GM21529 (cell line): ENCODE measurements around the gene PRDM10.
"Not testable (repeated sequence)": the region's sequence is repeated elsewhere in the genome, so short reads cannot be mapped to it uniquely, and the experiment has no call there.

ENCODE experiments used
- ATAC-seq: cut with Tn5 transposase; IDR thresholded peaks from one replicate; pipeline ENCODE4 v1.9.1; 2021; ENCODE audit not compliant: unreplicated experiment

The PRDM10 gene

DNA sequence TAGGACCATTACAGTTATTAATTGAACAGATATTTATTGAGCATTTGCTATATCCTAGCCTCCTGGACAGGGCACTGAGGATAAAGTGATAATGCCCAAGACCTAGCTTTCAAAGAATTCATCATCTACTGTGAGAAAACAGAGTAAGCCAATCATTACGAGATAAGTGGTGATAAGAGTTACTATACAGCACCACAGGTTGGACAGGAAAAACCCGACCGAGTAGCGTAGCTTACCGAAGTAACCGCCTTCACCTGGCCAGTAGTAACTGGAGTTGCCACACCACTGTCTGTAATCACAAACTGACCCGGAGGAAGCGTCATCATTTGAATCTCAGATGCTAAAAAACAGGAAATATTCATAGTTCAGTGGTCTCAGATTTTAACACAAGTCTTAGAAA, 97.2 kb downstream of the PRDM10 start:
- no peak for ATAC-seq

DNA sequence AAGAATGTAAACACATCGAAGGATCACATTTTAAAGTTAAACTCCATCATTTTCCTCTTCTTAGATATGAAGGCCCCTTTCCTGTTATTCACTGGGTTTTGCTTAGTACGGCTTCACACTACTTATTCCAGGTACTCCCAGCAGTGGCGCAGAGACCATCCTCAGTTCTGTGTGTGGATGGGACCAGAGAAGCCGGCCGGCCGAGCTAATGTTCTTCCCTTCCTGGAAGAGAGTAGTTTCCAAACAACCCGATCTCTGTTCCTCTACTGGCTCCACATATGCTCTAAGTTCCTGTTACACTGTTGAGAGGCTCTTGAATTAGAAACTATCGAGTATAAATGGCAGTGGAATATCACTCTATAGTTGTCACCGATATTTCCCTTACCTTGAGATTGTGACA, 106.6 kb downstream of the PRDM10 start:
- ATAC-seq: no peak

DNA sequence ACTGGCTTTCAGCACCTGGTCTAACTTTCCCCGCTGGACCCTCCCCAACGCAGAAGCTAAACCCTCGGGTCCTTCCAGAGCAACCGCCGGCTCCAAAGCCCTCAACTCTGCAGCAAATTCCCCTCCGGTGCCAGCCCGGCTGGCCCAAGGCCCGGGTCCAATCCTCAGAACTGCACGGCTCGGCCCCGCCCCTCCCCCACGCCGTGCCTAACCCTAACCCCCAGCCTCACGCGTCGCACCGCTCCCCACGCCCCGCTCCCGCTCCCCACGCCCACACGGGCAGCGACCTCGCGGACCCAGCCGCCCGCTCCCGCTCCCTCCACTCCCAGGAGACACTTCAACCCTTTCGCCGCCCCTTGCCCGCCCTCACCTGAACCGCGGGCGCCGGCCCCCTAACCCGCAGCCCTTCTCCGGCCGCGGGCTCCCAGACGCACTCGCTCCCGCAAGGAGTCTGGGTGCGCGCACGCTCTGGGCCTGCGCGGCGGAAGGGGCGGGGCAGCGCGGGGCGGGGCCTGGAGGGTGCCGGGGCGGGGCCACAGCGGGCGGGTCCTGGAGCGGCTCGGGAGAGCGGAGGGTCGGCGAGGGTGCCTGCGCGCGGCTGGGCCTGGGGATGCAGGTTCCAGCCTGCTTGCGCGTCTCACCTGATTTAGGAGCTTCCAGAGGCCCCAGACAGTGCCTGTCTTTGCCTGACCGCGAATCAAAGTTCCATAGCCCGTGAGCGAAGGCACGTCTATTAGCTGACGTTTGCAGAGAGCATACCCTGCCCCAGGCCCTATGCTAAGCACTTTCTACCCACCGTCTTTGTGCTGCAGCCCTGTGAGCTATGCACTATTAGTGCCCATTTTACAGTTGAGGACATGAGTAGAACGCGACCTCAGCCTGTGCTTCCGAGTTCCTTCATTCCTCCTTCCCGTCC, 107.3 kb downstream of the PRDM10 start, which contains the start of gene NFRKB:
NFRKB (minus strand) TSS at position 453 of the 916 bp plus-strand sequence. CDS start 2,729 bp downstream, outside the sequence.
- ATAC-seq: peak; percentile 96

GRCh38 chr11:129894278-129895125, 108.1 kb downstream of the PRDM10 start:
- peak; percentile 1 for ATAC-seq

- ATAC-seq: no peak
Measured at GRCh38 chr11:129888451-129888850, 114.2 kb downstream of the PRDM10 start.

DNA sequence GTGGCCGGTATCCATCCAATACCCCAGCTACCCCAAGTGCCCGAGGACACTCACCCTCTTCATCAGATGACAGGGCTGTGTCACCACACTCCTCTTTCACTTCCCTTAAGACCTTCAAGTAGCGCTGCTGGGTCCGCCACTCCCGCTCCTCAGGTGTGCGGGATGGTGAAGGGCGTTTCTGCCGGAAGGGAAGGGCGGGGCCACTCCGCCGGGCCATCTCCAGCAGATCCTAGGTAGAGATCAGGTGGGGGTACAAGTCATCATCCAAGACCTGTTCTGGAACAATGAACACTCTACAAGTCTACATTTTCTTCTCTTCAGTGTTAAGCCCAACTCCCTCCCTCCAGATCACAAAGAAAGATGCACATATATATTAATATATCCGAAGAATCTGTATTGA, 117.3 kb downstream of the PRDM10 start:
- no peak for ATAC-seq

GRCh38 chr11:129884581-129884980, 118.1 kb downstream of the PRDM10 start:
- no peak for ATAC-seq

DNA sequence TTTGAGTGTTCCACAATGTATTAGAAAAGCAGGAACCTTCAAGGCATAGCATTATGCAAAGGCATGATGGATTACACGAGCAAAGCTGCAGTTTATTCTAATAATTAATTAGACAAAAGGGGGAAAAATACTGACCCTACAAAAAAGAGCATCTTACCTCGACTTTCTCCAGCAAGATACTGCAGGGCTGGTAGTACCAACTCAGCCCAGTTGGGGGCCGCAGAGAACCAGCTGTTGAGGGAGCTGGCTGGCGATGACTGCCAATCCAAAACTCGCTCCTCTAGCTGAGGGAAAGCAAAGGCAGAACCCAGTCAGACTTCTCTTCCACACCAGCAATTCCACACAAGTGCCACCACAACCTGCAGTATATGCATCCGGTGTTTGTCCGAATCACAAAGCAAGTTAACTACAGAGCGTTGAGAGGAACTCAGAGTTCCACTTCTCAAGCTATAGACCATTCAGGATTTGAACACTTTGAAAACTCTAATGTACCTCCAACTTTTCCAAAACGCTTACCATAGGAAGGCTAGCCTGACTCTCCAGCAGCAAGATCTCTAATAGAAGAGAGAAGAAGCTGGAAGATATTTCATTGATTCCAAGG, 121.0 kb downstream of the PRDM10 start:
- no peak for ATAC-seq

DNA sequence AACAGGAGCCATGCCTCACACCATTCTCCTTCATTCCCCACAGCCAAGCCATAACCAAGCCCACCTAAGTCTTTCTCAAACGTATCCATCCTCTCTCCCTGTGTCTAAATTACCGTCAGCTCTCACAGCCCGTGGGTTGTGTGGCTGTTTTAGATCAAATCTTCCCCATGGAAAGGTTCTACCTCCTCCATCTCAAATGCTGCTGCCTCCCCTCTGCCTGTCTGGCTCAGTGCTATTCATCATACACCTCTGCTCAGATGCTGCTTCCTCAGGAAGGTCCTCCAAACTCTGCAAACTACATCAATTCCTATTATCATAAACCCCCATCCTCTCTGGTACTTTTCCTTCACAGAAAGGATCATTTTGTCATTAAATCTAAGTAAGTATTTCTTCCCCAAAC, 122.3 kb downstream of the PRDM10 start:
- no peak for ATAC-seq

DNA sequence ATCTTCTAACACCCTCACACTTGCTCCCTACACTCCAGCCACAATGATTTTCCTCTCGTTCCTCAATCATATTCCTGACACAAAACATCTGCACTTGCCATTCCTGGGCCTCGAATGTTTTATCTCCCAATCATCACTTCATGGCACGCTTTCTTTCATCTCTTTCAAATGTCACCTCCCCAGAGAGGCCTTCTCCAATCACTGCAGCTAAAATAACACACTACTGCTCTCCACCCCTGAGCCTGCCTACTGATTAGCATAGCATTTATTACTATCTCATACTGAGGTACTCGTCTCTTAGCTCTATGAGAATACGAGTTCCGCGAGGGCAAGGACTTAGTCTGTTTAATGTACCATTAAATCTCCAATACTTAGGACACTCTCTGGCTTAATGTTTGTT, 130.7 kb downstream of the PRDM10 start:
- ATAC-seq: no peak

DNA sequence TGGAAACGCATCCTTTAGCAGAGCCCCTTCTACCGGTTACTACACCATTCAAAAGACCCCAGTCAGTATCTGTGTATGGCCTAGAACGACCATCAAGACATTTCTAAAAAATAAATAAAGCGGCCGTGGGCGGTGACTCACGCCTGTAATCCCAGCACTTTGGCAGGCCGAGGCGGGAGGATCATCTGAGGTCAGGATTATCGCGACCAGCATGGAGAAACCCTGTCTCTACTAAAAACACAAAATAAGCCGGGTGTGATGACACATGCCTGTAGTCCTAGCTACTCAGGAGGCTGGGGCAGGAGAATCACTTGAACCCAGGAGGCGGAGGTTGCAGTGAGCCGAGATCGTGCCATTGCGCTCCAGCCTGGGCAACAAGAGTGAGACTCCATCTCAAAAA, 134.0 kb downstream of the PRDM10 start:
- not testable (repeated sequence) for ATAC-seq

DNA sequence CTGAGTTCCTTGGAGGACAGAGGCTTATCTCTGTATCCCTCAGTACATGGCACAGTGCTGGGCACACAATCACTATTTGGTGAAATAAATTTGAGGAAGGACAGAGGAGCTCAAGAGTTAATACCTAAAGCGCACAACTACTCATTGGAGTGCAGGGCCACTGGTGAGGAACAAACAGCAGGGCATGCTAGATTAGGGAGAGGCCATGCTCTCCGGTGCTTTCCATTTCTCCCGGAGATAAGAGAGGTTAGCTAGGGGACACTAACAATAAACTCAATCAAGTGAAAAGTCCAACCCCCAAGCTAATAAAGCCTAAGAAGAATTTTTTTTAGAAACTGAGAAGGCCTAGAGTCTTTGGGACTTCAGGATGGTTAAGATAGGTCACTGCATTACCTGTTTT, 136.3 kb downstream of the PRDM10 start:
- ATAC-seq: no peak

DNA sequence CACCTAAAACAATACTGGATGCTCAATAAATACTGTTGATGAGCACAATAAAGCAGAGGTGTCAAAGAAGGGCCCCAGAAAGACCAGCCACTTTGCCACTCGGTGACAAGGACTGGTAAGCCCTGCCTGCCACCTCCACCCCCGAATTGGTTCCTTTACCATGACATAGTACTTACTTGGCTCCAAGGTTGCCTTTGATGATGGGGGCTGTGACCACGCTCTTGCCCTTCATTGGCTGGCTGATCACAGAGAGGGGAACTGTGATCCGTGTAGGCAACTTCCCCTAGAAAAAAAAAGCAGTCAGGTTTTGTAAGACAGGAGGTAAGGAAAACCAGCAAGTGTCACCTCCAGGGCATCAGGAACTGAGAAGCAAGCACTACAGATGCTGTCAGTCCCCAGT, 136.9 kb downstream of the PRDM10 start:
- no peak for ATAC-seq

DNA sequence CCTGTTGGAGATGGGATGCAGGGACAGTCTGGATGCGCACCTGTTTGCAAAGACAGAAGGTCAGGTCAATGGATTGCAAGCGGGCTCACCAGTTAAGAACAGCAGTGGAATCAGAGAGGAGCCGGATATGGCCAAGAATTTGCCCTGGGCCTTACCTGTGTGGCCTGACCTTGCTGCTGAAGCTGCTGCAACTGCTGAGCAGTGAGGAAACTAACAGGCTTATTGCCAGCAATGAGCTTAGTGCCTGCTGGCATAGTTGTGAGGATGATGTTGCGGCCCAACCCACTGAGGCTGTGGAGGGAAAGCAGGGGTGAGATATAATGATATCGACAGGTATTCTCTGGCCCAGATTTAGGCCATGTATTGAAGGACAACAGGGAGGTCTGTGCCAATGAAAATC, 137.8 kb downstream of the PRDM10 start:
- no peak for ATAC-seq

- ATAC-seq: no peak
Measured at GRCh38 chr11:129861702-129862522, 140.7 kb downstream of the PRDM10 start.

DNA sequence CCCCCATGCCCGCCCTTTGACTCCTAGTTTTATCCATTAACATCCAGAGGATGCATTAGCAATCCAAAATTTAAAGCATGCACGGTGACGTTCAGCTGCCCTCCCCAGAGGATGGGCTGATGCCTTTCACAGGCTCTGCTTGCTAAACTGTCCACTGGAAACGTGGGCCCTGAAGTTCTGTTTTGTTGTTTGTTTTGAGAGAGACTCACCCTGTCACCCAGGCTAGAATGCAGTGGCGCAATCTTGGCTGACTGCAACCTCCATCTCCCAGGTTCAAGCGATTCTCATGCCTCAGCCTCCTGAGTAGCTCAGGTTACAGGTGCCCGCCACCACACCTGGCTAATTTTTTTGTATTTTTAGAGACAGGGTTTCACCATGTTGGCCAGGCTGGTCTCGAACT, 146.6 kb downstream of the PRDM10 start:
- no peak for ATAC-seq

GRCh38 chr11:129855086-129855485, 147.5 kb downstream of the PRDM10 start:
- ATAC-seq: no peak

DNA sequence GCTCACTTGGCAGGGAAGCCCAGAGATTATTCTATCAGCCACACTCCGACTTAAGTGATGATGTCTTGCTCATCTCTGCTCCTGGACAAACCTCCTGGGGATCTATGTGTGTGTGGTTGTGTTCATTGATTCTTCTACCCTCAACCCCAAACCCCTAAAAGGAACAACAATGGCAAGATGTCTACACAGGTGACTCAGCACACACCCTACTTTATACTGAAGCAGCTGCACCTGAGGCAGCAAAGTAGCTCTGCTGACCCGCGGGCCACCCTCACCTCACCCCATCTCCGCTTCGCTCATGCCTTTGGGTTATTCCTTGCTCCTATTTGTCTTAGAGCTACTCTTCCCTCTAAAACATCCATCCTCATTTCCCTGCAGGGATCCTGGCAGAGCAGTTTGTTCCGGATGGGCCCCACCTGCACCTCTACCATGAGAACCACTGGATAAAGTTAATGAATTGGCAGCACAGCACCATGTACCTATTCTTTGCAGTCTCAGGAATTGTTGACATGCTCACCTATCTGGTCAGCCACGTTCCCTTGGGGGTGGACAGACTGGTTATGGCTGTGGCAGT, 148.3 kb downstream of the PRDM10 start:
- no peak for ATAC-seq

DNA sequence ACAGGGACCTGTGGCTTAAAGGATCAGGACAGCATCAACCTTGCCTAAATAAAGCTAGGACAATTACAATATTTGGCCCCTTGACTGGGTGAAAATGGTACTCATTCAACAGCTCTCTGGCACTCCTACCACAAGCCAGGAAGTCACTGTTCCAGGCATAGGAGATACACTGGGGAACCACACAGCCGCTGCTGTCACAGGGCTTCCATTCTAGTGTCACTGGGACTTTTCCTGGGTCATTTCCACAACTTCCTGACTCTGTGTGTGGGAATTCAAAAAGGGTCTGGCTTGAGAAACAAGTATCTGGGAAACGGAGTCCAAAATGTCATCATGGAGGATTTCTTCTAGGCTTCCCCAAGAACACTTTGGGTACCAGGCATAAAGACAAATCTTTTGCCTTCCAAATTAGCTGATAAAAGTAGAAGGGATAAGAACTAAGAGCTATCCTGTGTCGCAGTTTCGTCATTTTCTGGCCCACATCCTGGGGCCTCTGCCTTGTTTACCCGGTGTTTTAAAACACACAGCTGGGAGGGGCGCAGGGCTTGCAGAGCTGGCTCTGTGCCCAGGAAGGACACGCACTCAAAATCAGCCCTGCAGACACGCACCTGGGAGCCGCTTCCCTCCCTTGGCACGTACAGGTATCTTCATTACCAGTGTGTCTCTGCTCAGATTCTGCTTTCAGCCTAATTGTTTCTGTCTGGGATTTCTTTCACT, 149.0 kb downstream of the PRDM10 start:
- no peak for ATAC-seq
